ENCODE results near the gene PLIN4. TPM values are rescaled to one million over a fixed set of nuclear protein-coding genes. Genes with fewer than 3 reads are reported as not detected.

The PLIN4 gene
- total and polyA plus RNA-seq, 8 donors, result 0.88 to 4.0 (median 1.1) TPM

DNA sequence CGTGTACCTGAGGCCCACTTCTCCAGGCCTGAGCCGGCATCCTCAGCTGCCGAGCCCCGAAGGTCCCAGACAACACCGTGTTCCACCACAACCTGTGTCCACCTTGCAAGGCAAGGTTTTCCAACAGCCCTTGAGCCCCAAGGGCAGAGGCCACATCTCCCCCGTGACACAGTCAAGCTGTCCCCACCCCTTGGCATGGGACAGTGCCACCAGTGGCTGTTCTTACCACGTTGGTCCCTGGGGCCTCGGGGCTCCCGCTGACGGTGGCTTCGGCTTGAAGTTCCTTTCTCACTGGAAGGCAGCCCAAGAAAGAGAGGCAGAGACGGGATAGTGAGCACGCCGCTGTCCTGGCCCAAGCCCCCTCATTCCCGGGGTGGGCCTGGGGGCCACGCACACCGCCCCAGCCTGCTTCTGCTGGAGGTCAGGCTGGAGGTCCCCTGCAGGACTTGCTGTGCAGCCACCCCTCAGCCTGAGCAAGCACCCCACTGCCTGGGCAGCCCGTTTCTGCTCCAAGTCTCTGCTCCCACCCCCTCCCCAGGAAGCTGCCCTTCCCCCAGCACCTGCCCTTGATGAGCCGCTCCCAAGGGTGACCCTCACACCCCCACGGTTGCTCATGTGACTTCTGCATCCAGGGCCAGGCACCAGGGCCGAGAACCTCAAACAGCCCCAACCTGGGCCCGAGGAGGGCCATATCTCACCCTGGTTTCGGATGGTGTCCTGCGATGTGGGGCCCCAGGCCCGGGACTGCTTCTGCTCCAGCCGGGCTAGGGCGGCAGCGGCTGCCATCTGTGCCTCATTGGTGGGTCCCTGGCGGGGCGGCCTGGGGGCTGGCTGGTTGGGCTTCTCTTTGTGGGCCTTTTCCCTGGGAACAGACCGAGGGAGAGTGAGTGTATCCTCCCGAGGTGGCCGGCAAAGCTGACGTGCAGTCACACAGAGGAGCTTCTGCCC is 64.8 kb downstream of the PLIN4 start:
- H3K27ac ChIP-seq, result no peak overlapping the region
- H3K9me3 ChIP-seq, result no peaks in the 10 kb centered on the region
- peaks cover 0 to 64% of the 10 kb centered on the region in 2 donors for H3K36me3 ChIP-seq
- no peaks in the 10 kb centered on the region for H3K27me3 ChIP-seq
- DNase-seq, result no peak
- peaks cover 7 to 21% of the 10 kb centered on the region in 2 donors for H3K4me1 ChIP-seq
- TF ChIP-seq, protein P1, sequence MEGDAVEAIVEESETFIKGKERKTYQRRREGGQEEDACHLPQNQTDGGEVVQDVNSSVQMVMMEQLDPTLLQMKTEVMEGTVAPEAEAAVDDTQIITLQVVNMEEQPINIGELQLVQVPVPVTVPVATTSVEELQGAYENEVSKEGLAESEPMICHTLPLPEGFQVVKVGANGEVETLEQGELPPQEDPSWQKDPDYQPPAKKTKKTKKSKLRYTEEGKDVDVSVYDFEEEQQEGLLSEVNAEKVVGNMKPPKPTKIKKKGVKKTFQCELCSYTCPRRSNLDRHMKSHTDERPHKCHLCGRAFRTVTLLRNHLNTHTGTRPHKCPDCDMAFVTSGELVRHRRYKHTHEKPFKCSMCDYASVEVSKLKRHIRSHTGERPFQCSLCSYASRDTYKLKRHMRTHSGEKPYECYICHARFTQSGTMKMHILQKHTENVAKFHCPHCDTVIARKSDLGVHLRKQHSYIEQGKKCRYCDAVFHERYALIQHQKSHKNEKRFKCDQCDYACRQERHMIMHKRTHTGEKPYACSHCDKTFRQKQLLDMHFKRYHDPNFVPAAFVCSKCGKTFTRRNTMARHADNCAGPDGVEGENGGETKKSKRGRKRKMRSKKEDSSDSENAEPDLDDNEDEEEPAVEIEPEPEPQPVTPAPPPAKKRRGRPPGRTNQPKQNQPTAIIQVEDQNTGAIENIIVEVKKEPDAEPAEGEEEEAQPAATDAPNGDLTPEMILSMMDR (IDR thresholded peaks at IDR 0.05), result no peak
- ATAC-seq, result no peak
- intact Hi-C loops (cut with DNase I), result no loop called here
- H3K4me3 ChIP-seq, result no peak overlapping the region

DNA sequence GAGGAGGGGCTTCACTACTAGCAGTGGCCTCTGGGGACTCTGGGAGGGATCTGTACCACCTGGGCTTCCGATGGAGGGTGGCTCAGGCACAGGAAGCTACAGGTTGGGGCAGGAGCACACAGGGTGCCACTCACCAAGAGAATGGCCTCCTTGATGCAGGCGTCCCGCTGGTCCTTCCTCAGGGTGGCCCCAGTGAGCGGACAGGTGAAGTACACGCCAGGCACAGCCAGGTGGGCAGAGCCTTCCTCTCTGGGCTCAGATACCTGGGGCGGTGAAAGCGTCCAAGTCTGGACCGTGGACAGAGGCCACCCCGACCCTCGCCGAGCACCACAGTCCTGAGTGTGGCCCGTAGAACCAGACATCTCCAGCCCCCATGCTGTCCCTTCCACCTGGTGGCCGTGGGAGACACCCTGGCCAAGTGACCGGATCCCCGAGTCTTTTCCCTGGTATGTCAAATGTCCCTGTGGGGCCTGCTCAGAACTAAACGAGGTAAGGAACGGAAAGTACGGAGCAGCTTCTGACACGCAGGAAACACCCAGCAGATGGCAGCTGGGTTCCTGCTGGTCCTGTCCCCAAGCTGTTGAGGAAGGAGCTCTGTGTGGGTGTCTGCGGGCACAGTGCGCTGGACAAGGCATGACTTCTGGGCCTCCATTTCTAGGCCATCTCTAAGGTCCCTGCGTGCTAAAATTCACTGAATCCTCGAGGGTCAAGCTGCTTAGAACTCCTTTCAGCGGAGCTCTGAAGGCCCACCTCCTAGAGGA is 65.9 kb downstream of the PLIN4 start:
- H3K36me3 ChIP-seq, result peaks cover 0 to 75% of the 10 kb centered on the region in 2 donors
- intact Hi-C loops (cut with DNase I), result no loop called here
- H3K4me3 ChIP-seq, result no peak overlapping the region
- TF ChIP-seq, protein P1 (IDR thresholded peaks at IDR 0.05), result no peak
- H3K4me1 ChIP-seq, result peaks cover 7 to 16% of the 10 kb centered on the region in 2 donors
- ATAC-seq, result no peak
- no peaks in the 10 kb centered on the region for H3K9me3 ChIP-seq
- no peaks in the 10 kb centered on the region for H3K27me3 ChIP-seq
- no peak for DNase-seq
- no peak overlapping the region for H3K27ac ChIP-seq

Other genes with a start within 250 kb of the PLIN4 start
- gene SHD, start 239.2 kb downstream of the PLIN4 start, total RNA-seq, result not detected
- gene SHD, start 239.2 kb downstream of the PLIN4 start, polyA plus RNA-seq (ENCODE audit: insufficient read length in 6 of 6), result under 1 TPM in 5 of 6 donors, not detected in 1; 0.21 to 0.28 (median 0.21) TPM
- gene TMIGD2, start 216.1 kb downstream of the PLIN4 start, total RNA-seq, result under 1 TPM; 0.71 to 0.85 TPM
- gene TMIGD2, start 216.1 kb downstream of the PLIN4 start, polyA plus RNA-seq (ENCODE audit: insufficient read length in 6 of 6), result under 1 TPM; 0.22 to 0.56 (median 0.34) TPM
- gene FSD1, start 213.9 kb downstream of the PLIN4 start, total RNA-seq, result under 1 TPM in 1 of 2 donors, not detected in 1; 0.55 TPM
- gene FSD1, start 213.9 kb downstream of the PLIN4 start, polyA plus RNA-seq (ENCODE audit: insufficient read length in 6 of 6), result 1 to 10 TPM; 1.0 to 1.9 (median 1.5) TPM
- 10 to 100 TPM; 14.1 to 28.1 TPM for gene STAP2, start 179.7 kb downstream of the PLIN4 start, total RNA-seq
- gene STAP2, start 179.7 kb downstream of the PLIN4 start, polyA plus RNA-seq (ENCODE audit: insufficient read length in 6 of 6), result 10 to 100 TPM; 33.3 to 41.5 (median 36.9) TPM
- gene MPND, start 174.9 kb downstream of the PLIN4 start, total RNA-seq, result 10 to 100 TPM; 21.9 to 31.3 TPM
- gene MPND, start 174.9 kb downstream of the PLIN4 start, polyA plus RNA-seq (ENCODE audit: insufficient read length in 6 of 6), result 10 to 100 TPM; 19.9 to 27.3 (median 25.8) TPM
- 10 to 100 TPM; 64.6 to 71.8 TPM for gene SH3GL1, start 117.9 kb downstream of the PLIN4 start, total RNA-seq
- 100 to 1,000 TPM in 2 of 6 donors, 10 to 100 TPM in 4; 74.2 to 119 (median 91.5) TPM for gene SH3GL1, start 117.9 kb downstream of the PLIN4 start, polyA plus RNA-seq (ENCODE audit: insufficient read length in 6 of 6)
- 10 to 100 TPM; 15.6 to 24.1 TPM for gene CHAF1A, start 115.8 kb downstream of the PLIN4 start, total RNA-seq
- 10 to 100 TPM; 18.5 to 29.3 (median 24.8) TPM for gene CHAF1A, start 115.8 kb downstream of the PLIN4 start, polyA plus RNA-seq (ENCODE audit: insufficient read length in 6 of 6)
- 10 to 100 TPM; 86.0 to 89.5 TPM for gene UBXN6, start 60.7 kb downstream of the PLIN4 start, total RNA-seq
- 100 to 1,000 TPM in 1 of 6 donors, 10 to 100 TPM in 5; 70.2 to 101 (median 84.9) TPM for gene UBXN6, start 60.7 kb downstream of the PLIN4 start, polyA plus RNA-seq (ENCODE audit: insufficient read length in 6 of 6)
- 10 to 100 TPM; 30.9 to 36.6 TPM for gene HDGFL2, start 46.2 kb downstream of the PLIN4 start, total RNA-seq
- 10 to 100 TPM; 59.3 to 87.4 (median 75.3) TPM for gene HDGFL2, start 46.2 kb downstream of the PLIN4 start, polyA plus RNA-seq (ENCODE audit: insufficient read length in 6 of 6)
- gene PLIN5, start 16.7 kb upstream of the PLIN4 start, total RNA-seq, result 10 to 100 TPM in 1 of 2 donors, 1 to 10 TPM in 1; 8.4 to 15.9 TPM
- gene PLIN5, start 16.7 kb upstream of the PLIN4 start, polyA plus RNA-seq (ENCODE audit: insufficient read length in 6 of 6), result 1 to 10 TPM; 1.8 to 2.8 (median 2.2) TPM
- 10 to 100 TPM; 11.2 to 17.9 TPM for gene LRG1, start 21.6 kb upstream of the PLIN4 start, total RNA-seq
- gene LRG1, start 21.6 kb upstream of the PLIN4 start, polyA plus RNA-seq (ENCODE audit: insufficient read length in 6 of 6), result under 1 TPM; 0.58 to 0.97 (median 0.79) TPM
- 10 to 100 TPM in 1 of 2 donors, 1 to 10 TPM in 1; 4.8 to 24.7 TPM for gene SEMA6B, start 41.2 kb upstream of the PLIN4 start, total RNA-seq
- 1 to 10 TPM; 2.1 to 4.0 (median 2.9) TPM for gene SEMA6B, start 41.2 kb upstream of the PLIN4 start, polyA plus RNA-seq (ENCODE audit: insufficient read length in 6 of 6)
- 1 to 10 TPM; 5.9 to 8.6 TPM for gene TNFAIP8L1, start 121.0 kb upstream of the PLIN4 start, total RNA-seq
- gene TNFAIP8L1, start 121.0 kb upstream of the PLIN4 start, polyA plus RNA-seq (ENCODE audit: insufficient read length in 6 of 6), result 10 to 100 TPM; 14.1 to 17.9 (median 16.9) TPM
- 100 to 1,000 TPM in 1 of 2 donors, 10 to 100 TPM in 1; 98.2 to 156 TPM for gene MYDGF, start 151.9 kb upstream of the PLIN4 start, total RNA-seq
- 10 to 100 TPM; 70.0 to 88.3 (median 81.5) TPM for gene MYDGF, start 151.9 kb upstream of the PLIN4 start, polyA plus RNA-seq (ENCODE audit: insufficient read length in 6 of 6)
- 10 to 100 TPM; 79.7 to 95.5 TPM for gene DPP9, start 205.4 kb upstream of the PLIN4 start, total RNA-seq
- gene DPP9, start 205.4 kb upstream of the PLIN4 start, polyA plus RNA-seq (ENCODE audit: insufficient read length in 6 of 6), result 10 to 100 TPM; 25.2 to 35.8 (median 27.4) TPM

Measured in left lung (tissue), 10 donors.